GM12878 (cell line): ENCODE measurements around the gene CPSF3. TPM values are rescaled to one million over a fixed set of nuclear protein-coding genes. Genes with fewer than 3 reads are reported as not detected.
A peak's percentile ranks its signal among the peaks of the same experiment; 100 is the strongest.

ENCODE experiments used
- ATAC-seq: fragments of 200-7000 bp; cut with Tn5 transposase; 3 replicates; pipeline ENCODE4 v1.9.1; 2020; ENCODE audit warnings: mild to moderate bottlenecking, moderate library complexity
- BruUV-seq: library from RNA; stranded (reverse); fragments of 400-500 nt; replicated peaks from 2 replicates; lab custom pipeline; 2021; lab: Mats Ljungman, UMichigan
- CTCF ChIA-PET: fragments of 300-600 bp; sonication (Branson Sonifier 250); formaldehyde crosslinking; extraction: SDS; loops from one replicate; lab custom pipeline; 2021; ENCODE audit warnings: inconsistent platforms; lab: Yijun Ruan, JAX
- POLR2A ChIA-PET: fragments of 350-600 bp; formaldehyde crosslinking; extraction: SDS; loops from one replicate; lab custom pipeline; 2021; ENCODE audit warnings: inconsistent platforms; lab: Charles Lee
- RAD21 ChIA-PET: fragments of 300-600 bp; sonication (Branson Sonifier 250); formaldehyde crosslinking; loops from one replicate; lab custom pipeline; 2023; ENCODE audit warnings: antibody characterized with exemption; ENCODE audit not compliant: unreplicated experiment; lab: Charles Lee
- SMC1A ChIA-PET: fragments of 300-600 bp; sonication (Branson Sonifier 250); formaldehyde crosslinking; loops from one replicate; lab custom pipeline; 2023; ENCODE audit not compliant: unreplicated experiment, uncharacterized antibody; lab: Charles Lee
- DNase-seq: peaks from one replicate; pipeline ENCODE4 v3.0.0-alpha.2; 2011; ENCODE audit warnings: low read depth, low spot score
- FAIRE-seq: peaks from 3 replicates; lab custom pipeline; 2011; peaks lifted over from hg19 to GRCh38; lab: Jason Lieb, UNC
- H2AFZ ChIP-seq: 2 replicates; pipeline ENCODE4 v1.6.0; 2011; ENCODE audit warnings: low read depth, low read length, control low read depth; ENCODE audit not compliant: control insufficient read depth
- H3K27ac ChIP-seq: 2 replicates; pipeline ENCODE4 v1.5.1; 2011; ENCODE audit warnings: control low read depth; ENCODE audit not compliant: control insufficient read depth, insufficient read depth
- H3K27me3 ChIP-seq, 2 experiments: replicated peaks in 1 of 2; 2 replicates each; pipeline versions ENCODE4 v1.6.0 to v1.6.1; 2011; ENCODE audit warnings: low read length in 1 of 2; ENCODE audit not compliant: control insufficient read depth in 2 of 2, insufficient read depth in 2 of 2
- H3K36me3 ChIP-seq, 2 experiments: 2 replicates each; pipeline ENCODE4 v1.5.1; 2011; ENCODE audit warnings: low read length in 1 of 2; ENCODE audit not compliant: control insufficient read depth in 2 of 2, insufficient read depth in 2 of 2
- H3K4me1 ChIP-seq: 2 replicates; pipeline ENCODE4 v1.6.1; 2011; ENCODE audit warnings: mild to moderate bottlenecking, low read length, moderate library complexity, mixed read lengths; ENCODE audit not compliant: control insufficient read depth, insufficient read depth
- H3K4me2 ChIP-seq: 2 replicates; pipeline ENCODE4 v1.6.0; 2011; ENCODE audit warnings: control low read depth; ENCODE audit not compliant: control insufficient read depth, insufficient read depth
- H3K4me3 ChIP-seq: fragments of 200-600 bp; sonication (generic); 2 replicates; pipeline ENCODE4 v1.5.1; 2016
- H3K79me2 ChIP-seq: 2 replicates; pipeline ENCODE4 v1.6.0; 2011; ENCODE audit warnings: low read length; ENCODE audit not compliant: control insufficient read depth, insufficient read depth
- H3K9ac ChIP-seq: 2 replicates; pipeline ENCODE4 v1.8.0; 2011; ENCODE audit warnings: low read length, control low read depth, mixed read lengths; ENCODE audit not compliant: control insufficient read depth, insufficient read depth
- H3K9me3 ChIP-seq: replicated peaks from 3 replicates; pipeline ENCODE4 v1.5.1; 2011; ENCODE audit warnings: mild to moderate bottlenecking, low read length; ENCODE audit not compliant: control insufficient read depth, insufficient read depth
- H4K20me1 ChIP-seq: 2 replicates; pipeline ENCODE4 v1.6.0; 2011; ENCODE audit not compliant: control insufficient read depth, insufficient read depth
- KLF5 ChIP-seq: fragments of 450-650 bp; IDR thresholded peaks from 2 replicates; pipeline ENCODE4 v1.6.1; 2014; ENCODE audit warnings: mild to moderate bottlenecking; ENCODE audit not compliant: partially characterized antibody
- MEF2A ChIP-seq: IDR thresholded peaks from 2 replicates; pipeline ENCODE4 v1.6.1; 2011; ENCODE audit warnings: low read depth, mild to moderate bottlenecking, low read length, moderate library complexity; ENCODE audit not compliant: insufficient read depth
- NFIC ChIP-seq: IDR thresholded peaks from 2 replicates; pipeline ENCODE4 v1.6.1; 2012; ENCODE audit warnings: low read depth, mild to moderate bottlenecking, inconsistent platforms, low read length, moderate library complexity
- ZBTB4 ChIP-seq: fragments of 450-650 bp; formaldehyde crosslinking; IDR thresholded peaks from 2 replicates; pipeline ENCODE4 v1.4.0; 2022; ENCODE audit warnings: mild to moderate bottlenecking, moderate library complexity
- WGBS: methylation state at CpG from one replicate; pipeline ENCODE4 v1.1.6; 2016; ENCODE audit warnings: low lambda C conversion rate; ENCODE audit not compliant: insufficient replicate concordance, insufficient coverage; ENCODE audit errors: missing lambda C conversion rate; 5-methylcytosine and 5-hydroxymethylcytosine counted together
- in situ Hi-C: fragments of 300-500 bp; cut with MboI; formaldehyde crosslinking; loops from 9 replicates; pipeline ENCODE4 v1.14.3; 2018; ENCODE audit warnings: mixed read lengths
- intact Hi-C: fragments of 100-400 bp; cut with micrococcal nuclease; formaldehyde crosslinking; loops from one replicate; pipeline ENCODE4 v1.14.2; 2022; ENCODE audit not compliant: unreplicated experiment
- polyA plus RNA-seq, 11 experiments: library from polyadenylated mRNA; depleted of rRNA in 4 of 11; unstranded in 6 of 11; stranded (reverse) in 5 of 11; fragments of >200 nt; fragmentation: Nextera tagmentation in 4 of 11; fragmentation: Illumina TruSeq in 1 of 11; extraction: Ambion mirVana in 4 of 11; extraction: Trizol in 1 of 11; gene quantifications; 1 replicate in 1 of 11; 2 replicates in 10 of 11; pipeline versions ENCODE4 v1.2.1 to v1.2.3, GENCODE V29; 2011 to 2016; ENCODE audit warnings: inconsistent platforms in 2 of 11, missing spikeins in 2 of 11, low read depth in 1 of 11
- total RNA-seq, 4 experiments: library from RNA; depleted of rRNA in 3 of 4; stranded (reverse); fragments of >200 nt in 3 of 4; fragmentation: Illumina TruSeq in 1 of 4; extraction: Trizol in 1 of 4; gene quantifications; 2 replicates each; pipeline versions ENCODE4 v1.2.1 to v1.2.3, GENCODE V29; 2013 to 2021

CPSF3 gene
- total and polyA plus RNA-seq, 10 of the 15 experiments (the other 5 are each of a cell fraction or from before 2014, with no cell fraction given): 34.5 to 108 (median 76.1) TPM

GRCh38 chr2:9480157-9480556 is 56.7 kb downstream of the CPSF3 start:
- Histone ChIP-seq H3K4me3 (no peak overlapping the region), H3K27me3 (no peaks in the 10 kb centered on the region), H3K79me2 (peaks cover 17% of the 10 kb centered on the region), H3K27ac (no peak overlapping the region), H3K36me3 (peaks cover 14 to 52% of the 10 kb centered on the region in 2 experiments), H3K9ac (no peak overlapping the region), H4K20me1 (no peaks in the 10 kb centered on the region), H2AFZ (no peak overlapping the region), H3K4me1 (peaks cover 14% of the 10 kb centered on the region; the same call in 1 of the 2 replicates), H3K4me2 (peak overlapping the region; percentile 22; the same call in 1 of the 2 replicates), H3K9me3 (no peaks in the 10 kb centered on the region; the same call in 1 of the 3 replicates)
- TF ChIP-seq MEF2A: 0 out of 2 replicates have a peak, but pooled peaks have one; percentile 47
- no peak for TF ChIP-seq NFIC
- no peak for FAIRE-seq
- intact Hi-C loops (no loop called here), in situ Hi-C loops (no loop called here)
- SMC1A ChIA-PET: interaction anchor here (0.5 to 1.0 kb wide), 3 partner anchors 32 to 59 kb away, joined by 3 to 4 read pairs (median 3); no protein-coding TSS in a partner anchor
- DNase-seq: no peak
- no TSS peak for BruUV-seq
- POLR2A ChIA-PET: no interaction called here
- no peak for ATAC-seq
- CTCF ChIA-PET: interaction anchor here (1.1 kb wide), 1 partner anchor 10 kb away, joined by 3 read pairs; no protein-coding TSS in a partner anchor
- RAD21 ChIA-PET: no interaction called here
- WGBS: 94% methylated on average over 4 of the region's 4 CpGs

GRCh38 chr2:9483107-9483506 is 59.7 kb downstream of the CPSF3 start:
- ATAC-seq: no peak
- no peak for DNase-seq
- in situ Hi-C loops: no loop called here
- peaks cover 6% of the 10 kb centered on the region; the same call in 1 of the 2 replicates for H3K4me1 ChIP-seq
- H3K4me3 ChIP-seq: no peak overlapping the region
- BruUV-seq: no TSS peak
- peaks cover 22 to 44% of the 10 kb centered on the region in 2 experiments for H3K36me3 ChIP-seq
- ChIA-PET POLR2A (interaction anchor here (0.6 to 1.4 kb wide), 4 partner anchors 9 to 53 kb away, joined by 3 to 5 read pairs (median 4); partner anchors contain the start of gene IAH1), RAD21 (interaction anchor here (0.8 kb wide), 1 partner anchor 8 kb away, joined by 3 read pairs; the partner anchor contains the start of gene IAH1)
- FAIRE-seq: no peak
- H3K9me3 ChIP-seq: no peaks in the 10 kb centered on the region
- TF ChIP-seq ZBTB4 (CRISPR knock-in tag) (no peak), KLF5 (no peak)
- TF ChIP-seq, all 136 proteins: peak for 0
- Histone ChIP-seq H3K27me3 (no peaks in the 10 kb centered on the region), H4K20me1 (no peaks in the 10 kb centered on the region), H2AFZ (no peak overlapping the region), H3K27ac (no peak overlapping the region), H3K9ac (no peak overlapping the region), H3K79me2 (no peaks in the 10 kb centered on the region; the same call in 1 of the 2 replicates), H3K4me2 (no peak overlapping the region)
- ChIA-PET SMC1A (interaction anchor here (1.3 kb wide), 1 partner anchor 10 kb away, joined by 3 read pairs; no protein-coding TSS in a partner anchor), CTCF (no interaction called here)
- intact Hi-C loops: no loop called here
